H54 (cell line): Measurements from ENCODE around the gene DNAJC15.
"Not testable (repeated sequence)": the region's sequence is repeated elsewhere in the genome, so short reads cannot be mapped to it uniquely, and the experiment has no call there.

Experiments
- DNase-seq: peaks from one replicate; pipeline ENCODE4 v3.0.0; 2011; ENCODE audit warnings: low spot score, mixed read lengths; ENCODE audit not compliant: insufficient read length
- FAIRE-seq: peaks from 3 replicates; lab custom pipeline; 2011; peaks lifted over from hg19 to GRCh38; lab: Jason Lieb, UNC
- POLR2A ChIP-seq: IDR thresholded peaks from 2 replicates; pipeline ENCODE4 v1.6.1; 2011; ENCODE audit warnings: low read depth, mild to moderate bottlenecking, low read length

Gene DNAJC15

DNA sequence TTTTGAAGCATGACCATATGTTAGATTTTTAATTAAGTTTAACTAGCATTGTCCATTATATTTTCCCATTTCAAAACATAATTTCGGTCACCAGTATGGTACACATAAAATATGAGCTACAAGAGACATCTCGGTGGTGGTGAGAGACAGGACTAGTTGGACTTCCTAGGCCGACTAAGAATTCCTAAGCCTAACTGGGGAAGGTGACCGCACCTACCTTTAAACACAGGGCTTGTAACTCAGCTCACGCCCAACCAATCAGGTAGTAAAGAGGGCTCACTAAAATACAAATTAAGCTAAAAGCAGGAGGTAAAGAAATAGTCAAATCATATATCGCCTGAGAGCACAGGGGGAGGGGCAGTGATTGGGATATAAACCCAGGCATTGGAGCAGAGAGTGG is 22.9 kb downstream of the DNAJC15 start:
- FAIRE-seq = no peak
- TF ChIP-seq POLR2A = no peak
- no peak for DNase-seq

DNA sequence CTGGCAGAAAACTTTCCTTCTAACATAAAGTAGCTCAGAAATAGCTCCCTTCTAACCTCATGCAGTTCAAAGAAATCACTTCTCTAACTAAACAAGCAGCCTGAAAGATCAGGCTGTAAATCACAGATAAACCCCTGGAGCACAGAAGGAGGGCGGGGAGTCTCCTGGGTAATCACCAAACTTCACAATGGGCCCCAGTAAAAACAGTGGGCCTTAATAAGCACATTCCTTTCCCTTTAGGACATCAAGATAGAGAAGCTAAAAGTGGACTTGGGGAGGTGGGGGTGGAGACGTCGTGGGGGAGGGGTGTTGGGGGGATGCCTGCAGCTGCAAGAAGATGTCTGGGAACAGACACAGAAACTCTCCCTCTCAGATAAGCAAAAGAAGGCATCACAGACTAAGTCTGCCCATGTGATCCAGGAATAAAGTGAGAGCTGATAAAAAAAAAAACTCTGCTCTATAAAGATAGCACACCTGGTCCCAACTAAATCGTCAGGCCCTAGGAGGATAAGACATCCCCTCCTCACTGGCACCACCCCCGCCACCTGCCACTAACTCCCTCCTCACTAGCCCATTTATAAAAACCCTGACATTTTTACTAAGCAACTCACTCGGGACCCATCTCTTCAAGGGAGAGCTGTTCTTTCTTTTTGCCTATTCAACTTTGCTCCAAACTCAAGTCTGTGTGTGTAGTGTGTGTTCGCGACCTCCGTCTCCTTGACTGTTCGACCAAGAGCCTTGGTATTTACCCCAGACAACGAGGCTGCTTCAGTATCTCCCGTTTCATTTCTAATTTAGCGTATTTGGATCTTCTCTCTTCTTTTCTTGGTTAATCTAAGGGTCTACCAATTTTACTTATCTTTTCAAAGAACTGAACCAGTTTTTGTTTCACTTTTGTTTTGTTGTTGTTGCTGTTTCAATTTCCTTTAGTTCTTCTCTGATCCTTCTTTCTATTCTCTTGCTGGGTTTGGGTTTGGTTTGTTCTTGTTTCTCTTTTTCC is 31.7 kb downstream of the DNAJC15 start:
- peak; percentile 1 for DNase-seq
- peak; percentile 52 for FAIRE-seq

DNA sequence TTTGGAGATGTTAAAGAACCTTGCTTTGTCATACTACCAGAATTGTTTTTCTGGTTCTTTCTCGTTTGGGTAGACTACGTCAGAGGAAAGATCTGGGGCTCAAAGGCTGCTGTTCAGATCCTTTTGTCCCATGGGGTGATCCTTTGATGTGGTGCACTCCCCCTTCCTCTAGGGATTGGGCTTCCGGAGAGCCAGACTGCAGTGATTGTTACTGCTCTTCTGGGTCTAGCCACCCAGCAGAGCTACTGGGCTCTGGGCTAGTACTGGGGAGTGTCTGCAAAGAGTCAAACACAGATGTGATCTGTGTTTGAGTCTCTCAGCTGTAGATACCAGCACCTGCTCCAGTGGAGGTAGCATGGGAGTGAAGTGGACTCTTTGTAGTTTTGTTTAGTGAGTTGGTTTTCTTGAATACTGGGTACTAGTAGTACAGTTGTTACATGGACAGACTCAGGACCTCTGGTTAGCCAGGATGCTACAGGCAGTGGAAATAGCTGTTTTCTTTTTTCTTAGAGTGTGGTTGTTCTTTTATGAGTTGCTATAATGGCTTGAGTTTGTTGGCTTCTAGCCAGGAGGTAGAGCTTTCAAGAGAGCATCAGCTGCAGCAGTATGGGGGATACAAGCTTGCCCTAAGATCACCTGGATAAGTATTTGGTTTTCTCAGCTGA is 34.4 kb downstream of the DNAJC15 start:
- DNase-seq (no peak), FAIRE-seq (no peak)
- no peak for TF ChIP-seq POLR2A

More for the DNA sequence above, 31.7 kb downstream of the DNAJC15 start:
- TF ChIP-seq POLR2A = no peak

DNA sequence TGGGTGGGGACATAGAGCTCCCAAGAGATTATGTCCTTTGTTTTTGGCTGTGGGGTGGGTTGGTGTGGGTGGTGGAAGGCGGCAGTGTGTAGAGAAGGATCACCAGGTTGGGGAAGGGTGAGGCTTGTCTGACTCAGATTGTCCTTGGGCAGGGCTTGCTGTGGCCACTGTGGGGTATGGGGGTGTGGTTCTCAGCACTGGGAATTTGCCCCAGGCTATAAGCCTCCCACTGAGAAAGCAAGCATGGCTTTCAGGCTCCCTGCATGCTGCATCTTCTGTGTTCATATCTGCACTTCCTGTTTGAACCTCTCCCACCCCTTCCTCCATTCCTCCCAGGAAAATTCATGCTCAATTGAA is 34.9 kb downstream of the DNAJC15 start:
- TF ChIP-seq POLR2A = no peak
- peak; percentile 96 for FAIRE-seq
- DNase-seq = peak; percentile 23

DNA sequence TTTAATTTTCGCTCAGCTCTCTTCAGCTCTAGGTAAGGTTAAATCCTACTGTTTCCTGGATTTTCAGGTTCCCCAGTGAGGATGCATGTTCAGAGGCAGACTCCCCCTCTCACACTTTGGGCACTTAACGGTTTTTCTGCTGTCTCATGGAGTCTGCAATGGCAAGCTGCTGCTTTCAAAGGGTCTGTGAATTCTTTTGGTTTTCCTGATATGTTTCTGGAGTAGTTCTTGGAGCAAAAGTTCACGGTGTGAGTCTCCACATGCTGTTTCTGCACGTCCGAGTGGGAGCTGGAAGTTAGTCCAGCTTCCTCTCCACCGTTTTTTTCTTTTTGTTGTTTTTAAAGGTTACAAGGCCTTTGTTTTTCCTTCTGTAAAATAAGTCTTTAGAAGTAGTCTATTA is 35.4 kb downstream of the DNAJC15 start:
- DNase-seq = no peak
- TF ChIP-seq POLR2A = no peak
- FAIRE-seq = no peak

DNA sequence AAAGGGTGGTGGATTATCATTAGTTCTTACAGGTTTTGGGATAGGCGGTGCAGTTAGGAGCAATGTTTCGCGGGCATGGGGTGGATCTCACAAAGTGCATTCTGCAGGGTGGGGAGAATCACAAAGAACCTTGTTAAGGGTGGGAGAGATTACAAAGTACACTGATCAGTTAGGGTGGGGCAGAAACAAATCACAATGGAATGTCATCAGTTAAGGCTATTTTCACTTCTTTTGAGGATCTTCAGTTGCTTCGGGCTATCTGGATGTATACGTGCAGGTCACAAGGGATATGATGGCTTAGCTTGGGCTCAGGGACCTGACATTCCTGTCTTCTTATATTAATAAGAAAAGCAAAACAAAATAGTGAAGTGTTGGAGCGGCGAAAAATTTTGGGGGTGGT is 36.4 kb downstream of the DNAJC15 start:
- DNase-seq, FAIRE-seq: not testable (repeated sequence)

DNA sequence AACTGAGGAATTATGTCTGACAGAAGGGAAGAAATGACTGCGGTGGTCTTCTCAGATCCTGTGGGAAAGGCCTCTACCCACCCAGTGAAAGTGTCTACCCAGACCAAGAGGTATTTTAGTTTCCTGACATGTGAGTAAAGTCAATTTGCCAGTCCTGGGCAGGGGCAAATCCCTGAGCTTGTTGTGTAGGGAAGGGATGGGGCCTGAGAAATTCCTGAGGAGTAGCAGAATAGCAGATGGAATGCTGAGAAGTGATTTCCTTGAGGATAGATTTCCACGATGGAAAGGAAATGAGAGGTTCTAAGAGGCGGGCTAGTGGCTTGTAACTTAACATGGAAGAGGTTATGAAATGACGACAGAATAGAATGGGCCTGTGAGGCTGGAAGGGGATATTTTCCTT is 37.4 kb downstream of the DNAJC15 start:
- DNase-seq, FAIRE-seq: not testable (repeated sequence)

DNA sequence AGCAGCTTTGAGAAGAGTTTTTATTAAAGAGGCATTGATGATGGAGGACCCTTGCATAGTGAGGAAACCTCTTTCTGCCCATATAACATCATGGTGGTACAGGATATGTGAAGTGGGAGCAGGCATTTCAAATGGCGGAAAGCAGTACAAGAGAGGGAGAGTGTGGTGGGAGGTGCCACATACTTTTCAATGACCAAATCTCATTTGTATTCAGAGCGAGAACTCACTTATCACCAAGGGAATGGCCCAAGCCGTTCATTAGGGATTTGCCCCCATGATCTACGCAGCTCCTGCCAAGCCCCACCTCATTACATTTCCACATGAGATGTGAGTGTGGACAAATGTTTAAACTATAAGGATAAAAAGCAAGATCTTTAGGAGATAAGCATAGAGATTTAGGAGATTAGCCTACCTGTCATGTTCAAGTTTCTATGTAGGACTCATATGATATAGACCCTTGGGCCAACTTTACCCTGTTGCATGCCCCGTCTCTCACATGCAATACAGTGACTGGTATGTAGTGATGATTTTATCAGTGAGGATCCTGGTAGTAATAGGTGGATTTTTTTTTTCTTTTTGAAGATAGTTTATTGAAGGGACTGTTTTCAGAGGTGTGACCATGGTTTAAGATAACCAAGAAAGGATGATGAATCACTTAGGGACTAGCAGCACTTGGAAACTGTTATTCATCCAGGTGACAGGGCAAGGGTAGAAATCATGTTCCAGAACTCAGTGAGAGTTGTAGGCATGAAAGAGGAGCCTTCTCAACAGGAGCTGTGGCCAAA is 38.3 kb downstream of the DNAJC15 start:
- TF ChIP-seq POLR2A = no peak
- FAIRE-seq (no peak), DNase-seq (no peak)

DNA sequence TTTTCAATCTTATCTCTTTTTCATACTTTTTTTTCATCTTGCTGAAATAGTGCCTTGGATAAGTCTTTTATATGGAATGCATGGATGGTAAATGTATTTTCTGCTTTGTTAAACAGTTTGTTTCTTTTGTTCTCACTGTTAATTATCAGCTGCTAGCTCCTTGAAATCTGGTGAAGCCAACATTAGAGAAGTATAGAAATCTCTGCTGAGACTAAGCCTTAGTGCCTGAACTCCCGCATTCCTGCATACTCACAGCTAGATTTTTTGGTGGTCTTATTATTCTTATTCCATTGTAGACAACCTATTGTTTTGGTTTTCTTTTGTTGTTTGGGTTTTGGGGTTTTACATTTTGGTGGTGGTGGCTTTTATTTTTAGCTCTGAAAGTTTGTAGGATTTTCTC is 48.4 kb downstream of the DNAJC15 start:
- FAIRE-seq (no peak), DNase-seq (no peak)
- no peak for TF ChIP-seq POLR2A

DNA sequence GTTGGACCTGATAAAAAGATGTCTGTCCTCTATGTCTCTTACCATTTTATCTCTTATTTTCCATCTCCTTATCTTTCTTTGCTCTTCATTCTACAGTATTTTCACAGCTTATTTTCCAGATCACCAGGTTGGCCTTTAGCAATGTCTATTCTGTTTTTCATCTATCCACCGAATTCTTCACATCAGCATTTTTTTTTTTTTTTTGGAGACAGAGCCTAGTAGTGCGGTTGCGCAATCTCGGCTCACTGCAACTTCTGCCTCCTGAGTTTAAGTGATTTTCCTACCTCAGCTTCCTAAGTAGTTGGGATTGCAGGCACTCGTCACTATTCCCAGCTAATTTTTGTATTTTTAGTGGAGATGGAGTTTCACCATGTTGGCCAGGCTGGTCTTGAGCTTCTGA is 49.0 kb downstream of the DNAJC15 start:
- no peak for TF ChIP-seq POLR2A
- no peak for DNase-seq
- FAIRE-seq = no peak

DNA sequence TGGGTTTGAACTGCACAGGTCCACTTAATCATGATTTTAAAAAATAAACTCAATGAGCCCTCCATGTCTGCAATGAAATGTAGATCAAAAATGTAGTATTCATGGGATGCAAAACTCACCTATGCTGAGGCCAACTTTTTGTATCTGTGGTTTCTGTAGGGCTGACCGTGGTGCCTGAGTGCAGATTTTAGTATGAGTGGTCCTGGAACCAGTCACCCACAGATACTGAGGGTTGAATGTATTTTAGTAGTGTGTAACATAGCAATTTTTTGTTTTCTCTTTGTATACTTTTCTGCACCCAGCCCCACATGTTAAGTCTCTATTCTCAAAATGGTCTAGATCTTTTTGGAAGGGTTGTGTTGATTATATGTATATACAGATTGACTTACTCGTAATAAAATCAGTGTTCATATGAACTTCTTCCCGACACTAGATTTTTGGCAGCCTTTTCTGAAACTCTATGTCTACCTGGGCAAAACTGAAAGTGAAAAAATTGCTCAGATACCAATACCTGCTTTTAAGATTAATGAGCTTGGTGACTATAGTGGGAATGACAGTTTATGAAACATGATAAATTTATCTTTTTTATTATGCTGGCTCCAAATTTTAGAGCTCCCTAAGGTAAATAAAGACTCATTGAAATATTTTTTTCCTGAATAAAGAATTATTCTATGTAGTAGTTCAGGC is 51.6 kb downstream of the DNAJC15 start:
- TF ChIP-seq POLR2A = no peak
- FAIRE-seq (no peak), DNase-seq (no peak)

DNA sequence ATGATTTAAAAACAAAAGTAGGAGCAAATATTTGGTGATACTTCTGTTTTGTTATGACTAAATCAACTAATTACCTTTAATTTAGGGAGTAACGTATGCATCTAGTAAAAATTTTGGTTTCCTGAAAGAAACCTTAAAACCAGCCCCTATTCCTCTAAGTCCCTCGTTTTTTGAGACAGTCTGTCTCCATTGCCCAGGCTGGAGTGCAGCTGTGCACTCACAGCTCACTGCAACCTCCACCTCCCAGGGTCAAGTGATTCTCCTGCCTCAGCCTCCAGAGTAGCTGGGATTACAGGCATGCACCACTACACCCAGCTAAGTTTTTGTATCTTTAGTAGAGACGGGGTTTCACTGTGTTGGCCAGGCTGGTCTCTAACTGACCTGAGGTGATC is 52.1 kb downstream of the DNAJC15 start:
- FAIRE-seq, DNase-seq: not testable (repeated sequence)

DNA sequence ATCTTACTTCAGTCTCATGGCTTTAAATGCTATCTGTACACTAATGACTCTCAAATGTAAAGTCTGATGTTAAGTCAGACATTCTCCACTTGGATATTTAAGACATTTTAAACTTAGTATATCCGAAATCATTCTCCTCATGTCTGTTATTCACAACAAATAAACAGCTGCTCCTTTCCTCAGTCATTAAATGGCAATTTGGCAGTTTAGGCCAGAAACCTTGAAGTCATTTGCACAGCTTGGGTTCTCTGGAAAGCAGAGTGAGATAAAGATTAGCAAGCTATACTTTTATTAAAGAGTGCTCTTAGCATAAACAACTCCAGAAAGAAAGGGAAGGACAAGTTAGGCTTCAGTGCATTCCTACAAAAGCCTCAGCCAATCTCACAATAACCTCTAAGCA is 53.7 kb downstream of the DNAJC15 start:
- no peak for TF ChIP-seq POLR2A
- no peak for DNase-seq
- FAIRE-seq = no peak
